ENCODE data around the gene OTX2.

The OTX2 gene

GRCh38 chr14:56813143-56813551, 2.9 kb upstream of the OTX2 start:
- no peak for DNase-seq
- in situ Hi-C loops (cut with MboI; ENCODE audit: low pct_unique_long_range_greater_than_20kb, low sequenced_read_pairs): no loop called here

GRCh38 chr14:56812364-56813141, 2.3 kb upstream of the OTX2 start:
- in situ Hi-C loops (cut with MboI; ENCODE audit: low pct_unique_long_range_greater_than_20kb, low sequenced_read_pairs): no loop called here
- no peak for DNase-seq

GRCh38 chr14:56811593-56812363, 1.5 kb upstream of the OTX2 start:
- in situ Hi-C loops (cut with MboI; ENCODE audit: low pct_unique_long_range_greater_than_20kb, low sequenced_read_pairs): no loop called here
- DNase-seq: no peak

- DNase-seq: no peak
Observed at GRCh38 chr14:56810836-56811592, 735 bp upstream of the OTX2 start.

GRCh38 chr14:56809270-56810146, 771 bp downstream of the OTX2 start:
- DNase-seq: no peak
- in situ Hi-C loops (cut with MboI; ENCODE audit: low pct_unique_long_range_greater_than_20kb, low sequenced_read_pairs): no loop called here

More at GRCh38 chr14:56810836-56811592, 735 bp upstream of the OTX2 start:
- in situ Hi-C loops (cut with MboI; ENCODE audit: low pct_unique_long_range_greater_than_20kb, low sequenced_read_pairs): no loop called here

- in situ Hi-C loops (cut with MboI; ENCODE audit: low pct_unique_long_range_greater_than_20kb, low sequenced_read_pairs): no loop called here
Observed at GRCh38 chr14:56808383-56809269, 1.7 kb downstream of the OTX2 start.

GRCh38 chr14:56808110-56808382, 2.2 kb downstream of the OTX2 start:
- no peak for DNase-seq
- in situ Hi-C loops (cut with MboI; ENCODE audit: low pct_unique_long_range_greater_than_20kb, low sequenced_read_pairs): no loop called here

More at GRCh38 chr14:56808383-56809269, 1.7 kb downstream of the OTX2 start:
- DNase-seq: no peak

GRCh38 chr14:56807386-56808109, 2.7 kb downstream of the OTX2 start:
- no peak for DNase-seq
- in situ Hi-C loops (cut with MboI; ENCODE audit: low pct_unique_long_range_greater_than_20kb, low sequenced_read_pairs): no loop called here

GRCh38 chr14:56806760-56807159, 3.5 kb downstream of the OTX2 start:
- no peak for DNase-seq
- in situ Hi-C loops (cut with MboI; ENCODE audit: low pct_unique_long_range_greater_than_20kb, low sequenced_read_pairs): no loop called here

GRCh38 chr14:56805992-56806727, 4.1 kb downstream of the OTX2 start:
- DNase-seq: no peak
- in situ Hi-C loops (cut with MboI; ENCODE audit: low pct_unique_long_range_greater_than_20kb, low sequenced_read_pairs): no loop called here

GRCh38 chr14:56805201-56805991, 4.9 kb downstream of the OTX2 start:
- in situ Hi-C loops (cut with MboI; ENCODE audit: low pct_unique_long_range_greater_than_20kb, low sequenced_read_pairs): no loop called here
- DNase-seq: no peak

- no peak for DNase-seq
- in situ Hi-C loops (cut with MboI; ENCODE audit: low pct_unique_long_range_greater_than_20kb, low sequenced_read_pairs): no loop called here
Observed at GRCh38 chr14:56803816-56804535, 6.3 kb downstream of the OTX2 start.

GRCh38 chr14:56801920-56802319, 8.4 kb downstream of the OTX2 start:
- no peak for DNase-seq
- in situ Hi-C loops (cut with MboI; ENCODE audit: low pct_unique_long_range_greater_than_20kb, low sequenced_read_pairs): no loop called here

GRCh38 chr14:56799343-56799645, 11.0 kb downstream of the OTX2 start:
- in situ Hi-C loops (cut with MboI; ENCODE audit: low pct_unique_long_range_greater_than_20kb, low sequenced_read_pairs): no loop called here
- DNase-seq: no peak

- no peak for DNase-seq
- in situ Hi-C loops (cut with MboI; ENCODE audit: low pct_unique_long_range_greater_than_20kb, low sequenced_read_pairs): no loop called here
Observed at GRCh38 chr14:56798447-56799342, 11.6 kb downstream of the OTX2 start.
